NCI-H510A treated with DMSO at 0.1 percent for 48 hours (cell line): ENCODE measurements around the gene IFFO2.

ENCODE experiments used
- DNase-seq: peaks from one replicate; lab custom pipeline; 2025; lab: John Stamatoyannopoulos, UW

The IFFO2 gene

GRCh38 chr1:18950401-18951026, 6.0 kb downstream of the IFFO2 start:
- no peak for DNase-seq

- no peak for DNase-seq
Observed at GRCh38 chr1:18949686-18950400, 6.6 kb downstream of the IFFO2 start.

GRCh38 chr1:18948913-18949685, 7.4 kb downstream of the IFFO2 start:
- no peak for DNase-seq

GRCh38 chr1:18948048-18948912, 8.2 kb downstream of the IFFO2 start:
- no peak for DNase-seq

GRCh38 chr1:18947570-18947969, 8.9 kb downstream of the IFFO2 start:
- DNase-seq: no peak

- DNase-seq: no peak
Observed at GRCh38 chr1:18946550-18947381, 9.7 kb downstream of the IFFO2 start.

- no peak for DNase-seq
Observed at GRCh38 chr1:18945401-18945849, 11.1 kb downstream of the IFFO2 start.

GRCh38 chr1:18944810-18945209, 11.7 kb downstream of the IFFO2 start:
- no peak for DNase-seq

- DNase-seq: no peak
Observed at GRCh38 chr1:18943914-18944572, 12.4 kb downstream of the IFFO2 start.

- DNase-seq: no peak
Observed at GRCh38 chr1:18943162-18943561, 13.3 kb downstream of the IFFO2 start.

- no peak for DNase-seq
Observed at GRCh38 chr1:18942340-18942739, 14.1 kb downstream of the IFFO2 start.

GRCh38 chr1:18941221-18942141, 15.0 kb downstream of the IFFO2 start:
- DNase-seq: peak; percentile 20

- DNase-seq: no peak
Observed at GRCh38 chr1:18940303-18941020, 16.0 kb downstream of the IFFO2 start.

GRCh38 chr1:18939398-18940302, 16.8 kb downstream of the IFFO2 start:
- no peak for DNase-seq

GRCh38 chr1:18938707-18939070, 17.8 kb downstream of the IFFO2 start:
- no peak for DNase-seq

- DNase-seq: no peak
Observed at GRCh38 chr1:18938008-18938706, 18.3 kb downstream of the IFFO2 start.

- no peak for DNase-seq
Observed at GRCh38 chr1:18937539-18937938, 18.9 kb downstream of the IFFO2 start.
